GM21576 (cell line): ENCODE results near the gene CRHR2.

Source experiments
- ATAC-seq: cut with Tn5 transposase; IDR thresholded peaks from one replicate; pipeline ENCODE4 v1.9.1; 2021; ENCODE audit warnings: mild to moderate bottlenecking, moderate library complexity; ENCODE audit not compliant: unreplicated experiment

The CRHR2 gene

GRCh38 chr7:30707391-30708357 lies 25.4 kb upstream of the CRHR2 start:
- ATAC-seq = no peak

- no peak for ATAC-seq
Observed at GRCh38 chr7:30706908-30707307, 24.7 kb upstream of the CRHR2 start.

- ATAC-seq = no peak
Observed at GRCh38 chr7:30706316-30706715, 24.1 kb upstream of the CRHR2 start.

GRCh38 chr7:30705596-30705995 lies 23.3 kb upstream of the CRHR2 start:
- no peak for ATAC-seq

GRCh38 chr7:30705008-30705407 lies 22.8 kb upstream of the CRHR2 start:
- ATAC-seq = no peak

- ATAC-seq = no peak
Observed at GRCh38 chr7:30703756-30704155, 21.5 kb upstream of the CRHR2 start.

- no peak for ATAC-seq
Observed at GRCh38 chr7:30702200-30702599, 19.9 kb upstream of the CRHR2 start.

GRCh38 chr7:30700941-30701340 lies 18.7 kb upstream of the CRHR2 start:
- ATAC-seq = no peak

GRCh38 chr7:30699706-30700495 lies 17.6 kb upstream of the CRHR2 start:
- no peak for ATAC-seq

GRCh38 chr7:30698481-30698880 lies 16.2 kb upstream of the CRHR2 start:
- no peak for ATAC-seq

GRCh38 chr7:30697719-30698460 lies 15.6 kb upstream of the CRHR2 start:
- no peak for ATAC-seq

GRCh38 chr7:30694774-30695721 lies 12.8 kb upstream of the CRHR2 start:
- no peak for ATAC-seq

GRCh38 chr7:30694218-30694745 lies 12.0 kb upstream of the CRHR2 start:
- no peak for ATAC-seq

- no peak for ATAC-seq
Observed at GRCh38 chr7:30692882-30693281, 10.6 kb upstream of the CRHR2 start.

GRCh38 chr7:30692438-30692837 lies 10.2 kb upstream of the CRHR2 start:
- no peak for ATAC-seq

- ATAC-seq = no peak
Observed at GRCh38 chr7:30690011-30690410, 7.8 kb upstream of the CRHR2 start.

- ATAC-seq = no peak
Observed at GRCh38 chr7:30688718-30689221, 6.5 kb upstream of the CRHR2 start.

- no peak for ATAC-seq
Observed at GRCh38 chr7:30687604-30688003, 5.3 kb upstream of the CRHR2 start.

- no peak for ATAC-seq
Observed at GRCh38 chr7:30684351-30684750, 2.1 kb upstream of the CRHR2 start.

- ATAC-seq = no peak
Observed at GRCh38 chr7:30683816-30684215, 1.6 kb upstream of the CRHR2 start.
